ENCODE data around the gene MSLN.

The MSLN gene

GRCh38 chr16:794853-795466 is 34.4 kb downstream of the MSLN start:
- DNase-seq: no peak

DNA sequence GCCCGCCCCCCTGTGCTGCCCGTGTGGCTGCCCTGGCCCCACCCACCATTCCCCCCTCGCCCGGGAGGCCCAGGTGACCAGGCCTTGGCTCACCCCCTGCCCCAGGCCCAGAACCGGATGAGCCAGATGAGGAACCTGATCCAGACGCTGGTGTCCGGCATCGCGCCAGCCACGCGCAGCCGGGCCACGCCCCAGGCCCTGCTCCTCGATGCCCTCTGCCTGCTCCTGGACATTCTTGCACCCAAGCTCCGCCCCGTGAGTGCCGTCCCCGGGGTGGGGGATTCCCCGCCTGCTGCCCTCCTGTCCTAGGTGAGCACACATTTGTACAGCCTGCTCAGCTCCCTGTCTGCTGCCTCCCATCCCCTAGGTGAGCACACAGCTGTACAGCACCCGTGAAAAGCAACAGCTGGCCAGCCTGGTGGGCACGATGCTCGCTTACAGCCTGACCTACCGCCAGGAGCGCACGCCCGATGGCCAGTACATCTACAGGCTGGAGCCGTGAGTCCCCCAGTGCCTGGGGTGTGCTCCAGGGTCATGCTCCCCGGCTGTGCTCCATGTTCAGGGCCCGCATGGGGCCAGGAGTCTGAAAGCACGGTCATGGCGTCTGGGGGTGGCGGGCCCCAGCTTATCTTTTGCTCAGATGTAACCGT is 35.2 kb downstream of the MSLN start:
- DNase-seq: no peak

- no peak for DNase-seq
Observed at GRCh38 chr16:796296-797119, 36.0 kb downstream of the MSLN start.

- no peak for DNase-seq
Observed at GRCh38 chr16:797120-797420, 36.5 kb downstream of the MSLN start.

- no peak for DNase-seq
Observed at GRCh38 chr16:797686-798085, 37.2 kb downstream of the MSLN start.

DNA sequence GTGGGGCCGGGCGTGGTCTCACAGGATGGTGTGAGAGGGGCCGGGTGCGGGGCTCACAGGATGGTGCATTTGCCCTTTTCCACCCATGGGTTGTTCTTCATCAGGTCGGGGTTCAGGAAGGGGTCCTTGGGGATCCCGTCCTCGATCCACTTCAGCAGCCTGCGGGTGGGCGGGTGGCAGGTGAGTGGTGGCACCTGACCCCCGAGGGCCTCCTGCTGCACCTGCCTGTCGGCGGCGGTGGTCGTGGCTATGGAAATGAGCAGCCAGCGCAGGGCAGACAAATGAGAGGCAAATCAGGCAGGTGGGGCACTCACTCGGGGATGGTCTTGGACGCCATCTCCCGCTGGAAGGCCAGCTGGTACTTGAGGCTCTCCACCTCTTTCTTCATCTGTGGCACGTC is 38.1 kb downstream of the MSLN start:
- DNase-seq: no peak

- DNase-seq: no peak
Observed at GRCh38 chr16:799111-799947, 38.8 kb downstream of the MSLN start.

DNA sequence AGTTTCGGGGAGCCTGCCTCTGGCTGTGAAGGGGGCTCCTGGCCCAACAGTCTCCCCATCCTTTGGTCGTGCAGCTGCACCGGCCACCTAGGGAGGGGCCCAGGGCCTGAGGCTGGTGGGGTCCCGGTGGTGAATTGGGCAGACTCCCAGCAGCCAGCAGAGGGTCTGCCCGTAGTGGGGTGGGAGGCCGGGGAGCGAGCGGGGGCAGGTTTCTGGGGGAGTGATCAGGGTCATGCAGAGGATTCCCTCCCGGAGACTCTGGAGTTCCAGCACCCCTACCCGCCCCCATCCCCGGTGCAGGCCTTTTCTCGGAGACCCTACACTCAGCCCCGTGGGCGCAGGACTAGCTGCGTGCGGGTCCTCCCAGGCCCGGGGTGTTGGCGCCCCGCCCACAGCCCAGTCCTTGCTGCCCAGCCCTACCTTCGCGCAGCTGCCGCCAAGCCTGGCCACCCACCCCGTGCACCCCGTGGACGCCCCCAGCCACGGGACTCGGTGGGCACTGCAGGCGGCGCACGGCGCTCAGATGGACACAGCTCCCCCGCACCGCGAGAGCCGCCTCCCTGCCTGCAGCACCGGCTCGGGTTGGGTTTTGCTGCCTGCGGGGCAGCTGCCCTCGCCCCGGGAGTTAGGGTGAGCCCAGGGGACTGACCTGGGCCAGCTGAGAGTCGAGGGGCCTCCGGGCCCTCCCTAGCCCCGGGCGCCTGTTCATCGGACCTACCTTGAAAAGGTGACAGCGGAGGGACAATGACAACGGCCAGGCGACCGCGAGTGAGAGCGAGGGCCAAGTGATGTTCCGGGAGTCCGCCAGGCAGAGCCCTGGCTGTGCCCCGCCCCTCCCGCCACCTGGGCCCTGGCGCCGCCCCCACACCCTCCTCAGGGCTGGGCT is 39.7 kb downstream of the MSLN start, which contains the start of gene GNG13:
GNG13 (minus strand) TSS at position 787 of the 886 bp plus-strand sequence. CDS start 1,657 bp downstream, outside the sequence.
- no peak for DNase-seq

DNA sequence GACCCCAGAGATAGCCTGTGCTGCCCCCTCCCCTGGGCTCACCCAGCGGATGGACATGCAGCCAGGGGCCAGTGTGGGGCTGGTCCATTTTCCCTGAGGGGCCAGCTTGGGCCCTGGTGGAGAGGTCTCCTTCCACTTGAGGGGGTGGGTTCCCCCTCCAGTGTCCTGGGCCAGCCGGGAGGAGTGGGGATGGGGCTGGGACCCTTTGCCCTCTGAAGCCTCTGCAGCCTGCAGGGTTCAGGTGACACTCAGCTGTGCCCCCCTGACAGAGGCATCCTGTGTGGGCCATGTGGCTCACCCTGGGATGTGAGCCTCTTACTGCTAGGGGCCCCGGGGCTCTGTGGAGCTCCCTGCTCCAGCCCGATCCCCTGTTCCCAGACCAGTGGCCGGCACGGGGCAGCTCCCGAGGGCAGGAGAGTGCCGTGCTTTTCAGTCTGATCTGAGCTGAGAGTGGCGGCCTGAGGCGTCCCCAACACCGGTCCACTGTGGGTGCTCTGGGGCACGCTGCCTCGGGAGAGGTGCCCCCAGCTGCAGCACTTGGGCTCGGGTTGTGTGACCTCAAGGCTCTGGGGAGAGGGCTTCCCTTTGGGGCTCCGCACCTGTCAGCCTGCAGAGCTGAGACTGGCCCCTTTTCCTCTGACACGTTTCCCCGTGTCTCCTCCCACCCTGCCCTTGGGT is 40.4 kb downstream of the MSLN start:
- DNase-seq: no peak

- DNase-seq: no peak
Observed at GRCh38 chr16:801584-802363, 41.2 kb downstream of the MSLN start.

GRCh38 chr16:802461-802860 is 41.9 kb downstream of the MSLN start:
- DNase-seq: no peak

DNA sequence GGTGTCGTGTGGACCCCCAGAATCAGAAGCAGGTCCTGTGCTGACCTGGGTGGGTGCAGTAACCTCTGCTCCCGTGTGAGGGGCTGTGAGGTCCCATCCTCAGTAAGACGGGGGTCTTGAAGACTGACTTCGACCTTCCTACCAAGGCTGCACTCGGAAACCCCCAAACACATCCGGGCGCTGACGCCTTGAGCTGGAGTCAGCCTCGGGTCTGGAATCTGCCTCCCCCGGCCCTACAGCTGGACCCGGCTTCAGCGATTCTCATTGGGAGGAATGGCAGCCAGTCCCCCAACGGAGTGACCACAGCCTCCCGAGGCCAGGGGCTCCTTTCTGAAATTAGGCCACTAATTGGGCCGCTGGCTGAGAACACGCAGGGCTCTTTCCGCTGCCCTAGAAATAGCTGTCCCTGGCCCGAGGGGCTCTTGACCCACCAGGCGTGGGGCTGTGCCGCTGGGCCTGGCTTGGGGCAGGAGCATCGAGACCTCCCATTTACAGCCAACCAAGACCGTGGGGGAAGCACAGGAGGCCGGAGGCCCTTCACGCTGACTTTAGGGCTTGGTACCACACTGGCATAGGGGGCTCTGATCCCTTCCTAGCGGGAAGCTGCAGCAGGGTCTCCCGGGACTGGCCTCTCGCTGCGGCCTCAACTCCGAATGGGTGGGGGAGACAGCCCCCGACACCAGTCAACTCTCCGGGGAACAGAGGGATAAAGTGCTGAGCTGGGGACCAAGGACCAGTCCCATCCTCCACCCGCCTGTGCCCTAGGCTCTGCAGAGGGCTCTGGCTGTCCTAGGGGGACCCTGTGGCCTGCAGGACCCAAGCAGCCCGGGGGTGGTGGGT is 42.6 kb downstream of the MSLN start:
- no peak for DNase-seq

GRCh38 chr16:803754-804080 is 43.2 kb downstream of the MSLN start:
- DNase-seq: no peak

DNA sequence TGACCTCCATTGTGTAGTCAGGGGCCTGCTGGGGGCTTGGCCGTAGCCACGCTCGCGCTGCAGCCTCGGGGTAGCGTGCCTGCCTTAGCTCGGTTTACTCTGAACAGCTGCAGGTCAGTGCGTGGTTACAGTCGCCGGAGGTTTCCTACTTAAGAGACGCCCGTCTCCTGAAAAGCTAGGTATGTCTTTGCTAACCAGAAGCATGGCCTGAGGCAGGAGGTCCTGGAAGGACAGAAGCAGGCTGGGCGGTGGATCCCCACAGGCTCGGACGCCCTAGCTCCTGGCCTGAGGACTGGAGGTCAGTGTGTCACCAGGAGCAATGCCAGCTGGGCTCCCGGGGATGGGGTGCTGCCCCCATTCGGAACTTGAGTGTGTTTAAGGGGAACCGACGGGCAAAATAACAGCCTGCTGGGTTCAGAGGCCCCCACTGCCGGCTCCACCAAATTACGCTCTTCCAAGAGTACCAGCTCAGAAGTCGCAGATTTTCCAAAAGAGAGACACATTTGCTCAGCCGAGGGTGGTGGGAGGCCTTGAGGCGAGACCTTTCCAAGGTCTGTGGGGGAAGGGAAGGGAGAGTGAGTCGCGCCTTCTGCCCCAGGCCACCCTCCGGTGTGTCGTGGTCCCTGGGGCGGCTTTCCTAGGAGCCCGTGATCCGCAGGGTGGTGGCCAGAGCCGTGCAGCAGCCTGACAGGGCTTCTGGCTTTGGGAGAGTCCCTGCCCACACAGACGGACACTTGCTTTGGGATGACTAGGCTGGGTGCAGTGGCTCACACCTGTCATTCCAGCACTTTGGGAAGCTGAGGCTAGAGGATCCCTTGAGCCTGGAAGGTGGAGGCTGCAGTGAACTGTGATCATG is 43.9 kb downstream of the MSLN start:
- no peak for DNase-seq

DNA sequence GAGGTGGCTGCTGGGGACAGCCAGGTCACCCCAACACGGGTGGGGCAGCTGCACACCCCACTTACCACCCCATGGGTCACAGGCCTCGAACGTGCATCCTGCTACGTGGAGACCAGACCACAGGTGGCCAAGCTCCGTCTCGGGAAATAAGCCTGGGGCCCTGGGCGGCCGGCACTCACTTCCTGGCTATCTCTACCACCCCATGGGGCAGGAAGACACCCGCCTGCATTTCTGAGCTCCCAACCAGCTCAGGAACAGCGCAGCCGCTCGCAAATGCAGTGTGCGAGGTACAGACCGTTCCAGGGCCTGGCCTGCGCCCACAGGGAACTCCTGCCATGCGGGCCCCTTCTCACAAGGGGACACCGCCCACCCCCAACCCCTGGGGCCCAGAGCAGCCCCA is 44.9 kb downstream of the MSLN start:
- no peak for DNase-seq

DNA sequence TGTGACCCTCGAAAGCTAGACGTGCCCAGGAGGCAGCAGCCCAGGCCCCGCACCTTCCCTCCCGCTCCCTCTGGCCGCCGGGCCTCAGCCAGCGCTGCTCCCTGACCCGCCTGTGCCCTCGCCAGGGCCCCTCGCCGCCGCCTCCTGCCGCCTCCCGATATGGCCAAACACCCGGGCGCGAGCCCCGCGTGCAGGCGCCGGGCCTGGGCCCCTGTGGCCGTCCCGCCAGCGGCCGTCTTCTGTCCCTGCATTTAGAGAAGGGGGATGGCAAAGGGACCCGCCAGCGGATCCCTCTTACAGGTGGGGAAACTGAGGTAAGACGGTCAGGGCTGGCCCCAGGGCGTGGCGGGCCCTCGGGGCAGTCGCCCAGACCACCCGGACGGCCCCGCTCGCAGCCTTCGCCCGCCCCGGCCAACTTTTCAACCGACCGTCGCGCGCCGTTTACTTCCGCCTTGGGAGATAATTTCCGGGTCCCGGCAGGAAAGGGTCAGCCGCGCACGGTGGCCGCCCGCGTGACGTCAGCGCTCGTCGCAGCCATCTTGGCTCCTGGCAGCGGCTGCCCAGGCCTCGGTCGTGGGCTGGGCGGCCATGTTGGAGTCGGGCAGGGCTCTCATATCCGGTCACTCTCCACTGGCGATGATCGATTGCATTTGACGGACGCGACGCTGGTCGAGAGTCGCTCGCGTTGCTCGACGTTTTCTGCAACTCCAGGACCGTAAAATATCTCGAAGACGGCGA is 47.0 kb downstream of the MSLN start:
- DNase-seq: peak; percentile 85

DNA sequence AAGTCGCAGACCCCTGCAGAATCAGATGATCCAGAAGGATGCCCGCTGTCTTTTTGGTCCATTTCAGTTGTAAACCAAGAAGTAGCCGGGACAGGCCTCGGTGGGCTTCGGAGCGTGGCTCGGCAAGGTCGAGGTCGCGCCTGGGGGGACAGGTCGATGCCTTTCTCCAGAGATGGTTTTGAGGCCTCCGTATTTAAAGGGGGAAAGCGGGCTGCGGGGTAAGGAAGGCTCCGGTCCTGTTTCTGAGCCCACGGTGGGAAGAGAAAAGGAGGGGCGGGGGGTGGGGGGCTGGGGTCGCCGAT is 47.5 kb downstream of the MSLN start:
- no peak for DNase-seq

DNA sequence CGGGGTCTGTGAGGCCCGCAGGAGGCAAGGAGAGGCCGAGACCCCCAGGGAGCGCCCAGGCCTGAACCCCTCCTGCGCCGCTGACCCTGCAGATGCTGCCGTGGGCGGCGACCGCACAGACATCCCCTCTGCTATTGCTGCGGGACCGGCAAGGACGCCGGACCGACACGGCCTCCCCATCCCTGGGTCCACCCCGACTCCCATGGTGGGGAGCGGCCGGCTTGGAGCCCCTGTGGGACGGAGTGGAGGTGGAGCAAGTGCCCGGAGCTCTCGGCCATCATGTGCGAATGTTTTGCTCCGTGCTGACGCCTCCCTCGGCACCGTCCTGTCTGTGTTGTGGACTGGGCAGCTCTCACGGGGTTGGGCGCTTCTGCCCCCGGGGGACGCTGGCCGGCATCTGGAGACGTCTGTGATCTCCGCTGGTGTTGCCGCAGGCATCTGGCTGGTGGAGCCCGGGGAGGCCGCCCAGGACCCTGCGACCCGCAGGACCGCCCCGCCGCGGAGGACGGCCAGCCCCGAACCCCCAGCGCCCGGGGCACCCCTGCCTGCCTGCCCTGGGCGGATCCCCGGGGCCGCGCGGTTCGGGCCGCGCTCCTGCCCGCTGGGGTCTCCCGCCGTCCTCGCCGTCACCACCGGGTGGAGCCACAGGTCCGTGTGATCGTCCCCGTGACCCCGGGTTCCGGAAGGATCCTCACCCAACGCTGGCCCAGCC is 52.8 kb downstream of the MSLN start:
- peak; percentile 36 for DNase-seq

Data from CD4-positive, alpha-beta T cell treated with Interleukin-17A for 1 hour (primary cell).